ENCODE data around the gene ANKHD1.

Gene ANKHD1

GRCh38 chr5:140401362-140402257 is at the start of gene ANKHD1:
TSS of gene ANKHD1 (plus strand) at chr5:140401833. CDS start at chr5:140401968, 135 bp downstream.
- DNase-seq, result peak; percentile 98

DNA sequence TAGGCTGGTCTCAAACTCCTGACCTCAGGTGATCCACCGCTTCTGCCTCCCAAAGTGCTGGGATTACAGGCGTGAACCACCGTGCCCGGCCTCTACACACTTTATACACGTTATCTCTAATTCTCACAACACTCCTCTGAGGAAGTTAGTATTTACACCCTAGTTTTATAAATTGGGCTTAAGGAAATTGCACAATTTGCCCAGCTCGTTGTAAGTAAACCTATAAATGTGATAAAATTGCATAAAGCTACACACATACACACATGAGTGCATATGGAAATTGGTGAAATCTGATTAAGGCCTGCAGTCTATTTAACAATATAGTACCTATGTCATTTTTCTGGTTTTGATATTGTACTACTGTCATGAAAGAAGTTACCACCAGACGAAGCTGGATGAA is 46.1 kb upstream of the ANKHD1 start:
- DNase-seq, result no peak

GRCh38 chr5:140356853-140357725 is 44.5 kb upstream of the ANKHD1 start:
- no peak for DNase-seq

DNA sequence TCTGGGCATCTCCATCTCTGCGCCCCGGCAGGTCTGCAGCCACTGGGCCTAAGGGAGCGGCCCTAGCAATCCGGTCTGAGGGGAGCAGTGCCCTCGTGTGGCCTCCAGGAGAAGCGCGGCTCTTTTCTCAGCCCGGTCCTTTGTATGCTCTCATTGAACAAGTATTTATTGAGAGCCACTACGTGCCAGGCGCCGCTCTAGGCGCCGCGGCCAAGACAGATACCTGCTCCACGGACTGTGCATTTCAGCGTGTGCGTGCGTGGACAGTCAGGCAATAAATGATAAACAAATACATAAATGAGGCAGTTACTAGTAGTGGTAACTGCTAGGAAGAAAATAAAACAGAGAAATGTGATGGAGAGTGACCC is 43.9 kb upstream of the ANKHD1 start:
- peak; percentile 71 for DNase-seq

GRCh38 chr5:140358738-140359310 is 42.8 kb upstream of the ANKHD1 start:
- DNase-seq, result peak; percentile 8

DNA sequence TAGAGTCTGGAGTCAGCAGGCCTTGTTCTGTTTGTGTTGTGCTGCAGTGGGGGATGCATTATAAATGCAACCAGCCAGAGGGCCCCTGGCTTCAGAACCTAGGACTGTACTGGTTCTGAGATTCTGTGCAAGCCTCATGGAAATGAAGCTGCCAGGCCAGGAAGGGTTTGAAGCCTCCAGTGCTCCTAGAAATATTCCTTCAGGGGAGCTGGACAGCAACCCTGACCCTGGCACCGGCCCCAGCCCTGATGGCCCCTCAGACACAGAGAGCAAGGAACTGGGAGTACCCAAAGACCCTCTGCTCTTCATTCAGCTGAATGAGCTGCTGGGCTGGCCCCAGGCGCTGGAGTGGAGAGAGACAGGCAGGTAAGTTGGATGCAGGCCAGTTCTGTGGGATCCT is 41.5 kb upstream of the ANKHD1 start, which contains the start of gene SLC4A9:
Gene SLC4A9 (plus strand): TSS at position 94 of the 400 bp plus-strand sequence. CDS start 43 bp downstream, at position 137.
- no peak for DNase-seq

DNA sequence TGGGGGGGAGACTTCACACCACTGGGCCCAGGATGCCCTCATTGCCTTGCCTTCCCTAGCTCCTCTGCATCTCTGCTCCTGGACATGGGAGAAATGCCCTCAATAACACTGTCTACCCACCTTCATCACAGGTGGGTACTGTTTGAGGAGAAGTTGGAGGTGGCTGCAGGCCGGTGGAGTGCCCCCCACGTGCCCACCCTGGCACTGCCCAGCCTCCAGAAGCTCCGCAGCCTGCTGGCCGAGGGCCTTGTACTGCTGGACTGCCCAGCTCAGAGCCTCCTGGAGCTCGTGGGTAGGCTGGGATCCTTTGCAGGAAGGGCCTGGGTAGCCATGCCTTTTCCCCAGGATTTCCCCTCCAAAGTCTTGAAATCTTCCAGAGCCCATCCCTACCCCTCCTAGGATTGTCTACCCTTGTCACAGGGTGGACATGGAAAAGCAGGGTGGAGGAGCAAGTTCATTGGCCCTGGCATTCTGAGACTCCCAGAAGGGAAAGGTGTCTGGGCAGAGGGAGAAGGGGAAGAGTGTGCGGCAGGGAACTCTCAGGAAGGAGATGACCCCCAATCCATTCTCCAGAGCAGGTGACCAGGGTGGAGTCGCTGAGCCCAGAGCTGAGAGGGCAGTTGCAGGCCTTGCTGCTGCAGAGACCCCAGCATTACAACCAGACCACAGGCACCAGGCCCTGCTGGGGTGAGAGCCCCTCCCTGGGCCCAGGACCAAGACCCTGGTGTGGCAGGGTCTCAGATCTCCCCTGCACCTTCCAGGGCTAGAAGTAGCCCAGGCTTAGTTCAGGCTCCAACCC is 40.8 kb upstream of the ANKHD1 start:
- DNase-seq, result no peak

GRCh38 chr5:140361901-140362300 is 39.7 kb upstream of the ANKHD1 start:
- no peak for DNase-seq

DNA sequence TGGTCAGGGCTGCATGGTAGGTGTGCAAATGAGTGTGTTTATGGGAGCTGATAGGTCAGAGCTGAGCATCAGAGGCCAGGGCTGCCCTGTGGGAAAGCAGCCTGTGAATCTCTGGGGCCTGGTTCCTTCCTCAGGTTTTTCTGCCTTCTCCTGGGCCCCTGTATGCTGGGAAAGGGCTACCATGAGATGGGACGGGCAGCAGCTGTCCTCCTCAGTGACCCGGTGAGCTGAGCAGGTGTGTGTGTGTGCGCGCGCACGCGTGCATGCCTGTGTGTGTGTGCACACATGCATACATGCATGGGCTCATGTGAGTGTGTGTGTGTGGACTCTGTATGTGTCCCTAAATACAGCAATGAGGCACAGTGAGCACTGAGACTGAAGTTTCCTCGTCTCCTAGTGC is 39.3 kb upstream of the ANKHD1 start:
- DNase-seq, result no peak

DNA sequence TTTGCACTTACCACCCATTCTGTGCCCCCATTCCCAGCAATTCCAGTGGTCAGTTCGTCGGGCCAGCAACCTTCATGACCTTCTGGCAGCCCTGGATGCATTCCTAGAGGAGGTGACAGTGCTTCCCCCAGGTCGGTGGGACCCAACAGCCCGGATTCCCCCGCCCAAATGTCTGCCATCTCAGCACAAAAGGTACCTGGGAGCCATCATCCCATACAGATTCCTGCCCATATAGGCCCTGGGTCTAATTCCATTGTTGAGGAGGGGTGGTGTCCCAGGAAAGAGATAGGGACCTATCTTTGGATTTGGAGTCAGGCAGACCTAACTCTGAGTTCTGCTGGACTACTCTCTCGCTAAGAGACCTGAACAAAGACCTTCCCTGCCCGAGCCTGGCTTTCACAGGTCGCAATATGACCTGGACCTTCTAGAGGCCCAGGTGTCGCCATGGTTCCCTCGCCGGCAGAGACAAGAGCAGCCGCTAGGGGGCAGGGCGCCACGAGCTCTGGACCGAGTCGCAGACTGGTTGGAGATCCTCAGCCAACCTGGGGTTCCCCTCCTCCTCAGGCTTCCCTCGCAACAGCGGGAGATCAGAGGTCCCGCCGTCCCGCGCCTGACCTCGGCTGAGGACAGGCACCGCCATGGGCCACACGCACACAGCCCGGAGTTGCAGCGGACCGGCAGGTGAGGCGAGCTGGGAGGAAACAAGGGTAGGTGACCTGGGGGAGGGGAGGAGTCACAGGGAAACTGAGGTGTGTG is 38.6 kb upstream of the ANKHD1 start:
- DNase-seq, result peak; percentile 9

DNA sequence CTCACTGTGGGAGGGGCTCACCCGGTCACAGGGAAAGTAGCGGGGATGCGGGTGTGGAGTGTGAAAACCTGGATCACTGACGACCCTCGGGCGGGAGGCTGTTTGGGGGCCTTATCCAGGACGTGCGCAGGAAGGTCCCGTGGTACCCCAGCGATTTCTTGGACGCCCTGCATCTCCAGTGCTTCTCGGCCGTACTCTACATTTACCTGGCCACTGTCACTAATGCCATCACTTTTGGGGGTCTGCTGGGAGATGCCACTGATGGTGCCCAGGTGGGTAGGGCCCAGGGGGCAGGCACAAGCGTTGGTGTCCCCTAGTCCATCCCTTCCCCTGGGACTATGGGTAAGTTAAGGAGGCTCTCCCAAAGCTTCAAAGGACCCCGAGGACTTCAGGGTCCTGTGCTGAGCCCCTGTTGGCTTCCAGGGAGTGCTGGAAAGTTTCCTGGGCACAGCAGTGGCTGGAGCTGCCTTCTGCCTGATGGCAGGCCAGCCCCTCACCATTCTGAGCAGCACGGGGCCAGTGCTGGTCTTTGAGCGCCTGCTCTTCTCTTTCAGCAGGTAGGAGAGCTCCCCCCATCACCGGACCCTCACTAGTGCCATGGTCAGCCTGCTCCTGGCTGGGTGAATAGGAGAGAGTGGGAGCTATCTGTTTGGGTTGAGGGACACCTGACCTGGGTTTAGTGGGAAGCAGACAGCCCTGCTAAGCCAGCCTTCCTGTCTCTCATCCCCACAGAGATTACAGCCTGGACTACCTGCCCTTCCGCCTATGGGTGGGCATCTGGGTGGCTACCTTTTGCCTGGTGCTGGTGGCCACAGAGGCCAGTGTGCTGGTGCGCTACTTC is 37.8 kb upstream of the ANKHD1 start:
- DNase-seq, result no peak

GRCh38 chr5:140364472-140364765 is 37.2 kb upstream of the ANKHD1 start:
- no peak for DNase-seq

- no peak for DNase-seq
These were observed 36.4 kb upstream of the ANKHD1 start for GRCh38 chr5:140365282-140365681.

GRCh38 chr5:140365941-140366340 is 35.7 kb upstream of the ANKHD1 start:
- DNase-seq, result no peak

- DNase-seq, result no peak
These were observed 34.9 kb upstream of the ANKHD1 start for GRCh38 chr5:140366589-140367255.

DNA sequence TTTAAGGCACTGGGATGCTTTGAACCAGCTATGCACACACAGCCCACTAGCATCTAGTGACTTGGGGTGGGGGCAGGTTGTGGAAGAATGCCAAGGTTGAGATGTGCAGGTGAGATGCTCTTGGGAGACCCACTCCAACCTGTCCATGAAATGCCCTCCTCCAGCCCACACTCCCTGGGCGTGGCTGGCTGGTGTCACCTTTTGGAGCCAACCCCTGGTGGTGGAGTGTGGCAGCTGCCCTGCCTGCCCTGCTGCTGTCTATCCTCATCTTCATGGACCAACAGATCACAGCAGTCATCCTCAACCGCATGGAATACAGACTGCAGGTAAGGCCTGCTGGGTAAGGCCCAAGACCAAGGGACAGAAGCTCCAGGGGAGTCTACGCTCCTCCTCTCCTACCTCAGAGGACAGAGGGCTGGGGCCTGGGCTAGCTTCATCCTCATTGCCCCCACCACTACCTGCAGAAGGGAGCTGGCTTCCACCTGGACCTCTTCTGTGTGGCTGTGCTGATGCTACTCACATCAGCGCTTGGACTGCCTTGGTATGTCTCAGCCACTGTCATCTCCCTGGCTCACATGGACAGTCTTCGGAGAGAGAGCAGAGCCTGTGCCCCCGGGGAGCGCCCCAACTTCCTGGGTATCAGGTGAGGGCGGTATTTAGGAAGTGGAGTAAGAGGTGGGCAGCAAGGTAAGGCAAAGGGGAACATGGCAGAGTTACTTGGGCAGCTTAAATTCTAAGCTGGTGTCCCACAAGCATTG is 34.2 kb upstream of the ANKHD1 start:
- DNase-seq, result no peak

DNA sequence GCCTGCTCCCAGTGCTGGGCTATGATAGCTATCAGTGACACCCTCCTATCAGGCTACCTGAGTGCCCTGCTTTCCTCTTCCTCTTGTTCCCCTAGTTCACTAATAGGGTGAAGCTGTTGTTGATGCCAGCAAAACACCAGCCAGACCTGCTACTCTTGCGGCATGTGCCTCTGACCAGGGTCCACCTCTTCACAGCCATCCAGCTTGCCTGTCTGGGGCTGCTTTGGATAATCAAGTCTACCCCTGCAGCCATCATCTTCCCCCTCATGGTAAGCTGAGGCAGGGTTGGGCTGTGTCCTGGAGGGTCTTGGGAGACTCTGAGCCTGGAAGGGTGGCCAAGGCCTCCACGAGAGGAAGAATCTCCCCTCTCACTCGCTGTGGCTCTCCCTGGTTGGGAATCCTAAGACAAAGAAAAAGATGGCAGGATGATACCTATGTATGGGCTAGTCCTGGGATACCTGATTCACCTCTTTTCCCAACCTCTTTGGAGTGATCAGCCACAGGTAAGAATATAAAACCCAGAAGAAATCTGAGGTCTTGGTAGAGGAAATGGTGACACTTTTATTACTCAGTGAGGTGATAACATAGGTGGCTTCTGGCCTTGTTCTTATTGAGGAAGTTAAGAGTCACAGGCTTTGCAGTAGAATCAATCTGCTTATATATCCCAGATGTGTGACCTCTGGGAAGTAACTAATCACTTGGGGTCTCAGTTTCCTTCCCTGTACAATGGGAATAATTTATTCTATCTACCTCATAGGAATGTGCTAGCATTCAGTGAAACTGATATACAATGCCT is 30.1 kb upstream of the ANKHD1 start:
- DNase-seq, result no peak

DNA sequence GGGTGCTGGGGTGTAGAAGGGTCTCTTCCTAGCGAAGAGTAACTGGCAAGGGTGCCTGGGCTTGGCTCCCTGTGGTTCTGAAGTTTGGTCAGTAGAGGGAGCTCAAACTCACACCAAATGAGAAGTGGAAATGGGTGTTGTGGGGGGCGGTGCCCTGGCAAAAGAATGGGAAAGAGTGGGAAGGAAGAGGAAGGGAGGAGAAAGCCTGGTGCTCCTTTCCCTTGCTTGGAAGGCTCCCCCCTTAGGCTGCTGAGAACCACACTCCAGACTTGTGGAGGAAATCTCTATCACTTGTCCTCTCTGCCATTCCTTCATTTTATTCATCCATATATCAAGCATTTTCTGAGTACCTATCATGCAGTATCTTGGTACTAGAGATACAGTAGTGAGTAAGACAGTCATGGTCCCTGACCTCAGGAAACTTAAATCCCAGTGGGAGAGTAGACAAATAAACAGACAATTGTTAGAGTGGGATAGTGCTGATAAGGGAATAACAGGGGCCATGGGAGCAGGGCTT is 28.6 kb upstream of the ANKHD1 start:
- peak; percentile 46 for DNase-seq

Measured in T1000 (cell line).